Activated CD4-positive, alpha-beta T cell treated with anti-CD3 and anti-CD28 coated beads for 24 hours (primary cell): Measurements from ENCODE around the gene P2RY14.

Source experiments
- DNase-seq, 2 donors: peaks; one replicate each; pipeline ENCODE4 v3.0.0-alpha.2; 2020; ENCODE audit warnings: low read depth in 2 of 2

P2RY14 gene

GRCh38 chr3:151278230-151278629, at the start of gene P2RY14:
P2RY14 (minus strand) TSS chr3:151278542; CDS start chr3:151214316, 64,226 bp downstream.
- no peak for DNase-seq

GRCh38 chr3:151327571-151328198, 49.3 kb upstream of the P2RY14 start:
- DNase-seq, result no peak

GRCh38 chr3:151322511-151322910, 44.2 kb upstream of the P2RY14 start:
- no peak for DNase-seq

- no peak for DNase-seq
Observed at GRCh38 chr3:151321526-151321925, 43.2 kb upstream of the P2RY14 start.

DNA sequence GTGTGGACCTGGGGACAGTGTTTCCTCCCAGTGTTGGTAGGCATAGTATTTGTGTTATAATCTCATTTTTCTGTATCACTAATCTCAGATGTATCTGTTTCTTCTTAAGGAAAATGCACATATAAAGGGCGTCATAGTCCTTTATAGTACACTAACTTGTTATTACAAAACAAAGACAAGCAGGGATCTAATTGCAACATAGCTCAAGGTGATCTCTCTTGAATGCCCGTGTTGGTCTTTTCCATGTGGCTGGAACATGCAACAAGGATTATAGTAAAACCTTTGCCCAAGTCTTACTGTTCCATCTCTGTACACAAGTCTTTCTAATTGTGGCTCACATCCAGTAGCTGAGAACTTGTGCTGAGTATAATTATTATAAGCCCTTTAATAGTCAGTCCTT, 41.8 kb upstream of the P2RY14 start:
- DNase-seq, result no peak

- DNase-seq, result no peak
Observed at GRCh38 chr3:151319628-151320027, 41.3 kb upstream of the P2RY14 start.

- no peak for DNase-seq
Observed at GRCh38 chr3:151318991-151319390, 40.6 kb upstream of the P2RY14 start.

DNA sequence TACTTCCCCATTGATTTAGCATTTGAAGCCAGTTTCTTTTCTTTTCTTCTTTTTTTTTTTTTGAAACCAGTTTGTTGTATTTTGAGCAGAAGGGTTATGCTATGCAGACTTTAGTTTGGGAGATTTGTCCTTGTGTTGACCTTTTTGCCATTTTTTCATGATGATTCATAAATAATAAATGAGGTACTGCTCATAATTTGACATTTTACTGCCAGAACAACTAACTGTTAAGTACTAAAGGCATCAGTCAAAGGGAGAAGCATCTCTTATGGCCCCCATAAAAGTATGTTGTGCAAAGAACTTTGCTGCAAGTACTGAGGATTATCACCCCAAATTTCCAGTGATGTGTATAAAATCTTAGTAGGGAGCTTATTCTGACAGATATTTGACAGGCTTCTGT, 40.0 kb upstream of the P2RY14 start:
- no peak for DNase-seq

GRCh38 chr3:151316267-151316991, 38.1 kb upstream of the P2RY14 start, which contains the start of gene GPR87:
GPR87 (minus strand) TSS chr3:151316820; CDS start chr3:151300100, 16,720 bp downstream.
- DNase-seq, result peak in 1 of 2 donors; percentile 21

GRCh38 chr3:151315846-151316245, 37.5 kb upstream of the P2RY14 start:
- DNase-seq, result no peak

- DNase-seq, result no peak
Observed at GRCh38 chr3:151315136-151315535, 36.8 kb upstream of the P2RY14 start.

DNA sequence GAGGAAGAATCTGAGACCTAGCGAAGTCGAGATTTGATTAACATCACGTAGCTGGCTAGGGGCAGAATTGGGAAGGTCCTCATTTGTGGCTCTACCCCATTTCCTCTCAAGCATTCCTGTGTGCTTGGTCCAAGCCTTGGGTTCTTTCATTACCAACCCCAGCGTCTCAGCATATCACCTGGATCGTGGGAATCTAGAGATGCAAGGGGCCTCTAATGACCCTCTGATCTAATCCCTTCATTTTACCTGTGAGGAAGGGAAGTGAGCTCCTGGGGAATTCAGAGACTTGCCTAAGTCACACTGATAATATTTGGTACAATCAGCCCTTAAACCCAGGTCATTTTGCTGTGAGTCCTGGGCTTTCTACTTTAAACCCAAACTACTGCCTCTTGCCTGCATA, 36.3 kb upstream of the P2RY14 start:
- DNase-seq, result no peak

DNA sequence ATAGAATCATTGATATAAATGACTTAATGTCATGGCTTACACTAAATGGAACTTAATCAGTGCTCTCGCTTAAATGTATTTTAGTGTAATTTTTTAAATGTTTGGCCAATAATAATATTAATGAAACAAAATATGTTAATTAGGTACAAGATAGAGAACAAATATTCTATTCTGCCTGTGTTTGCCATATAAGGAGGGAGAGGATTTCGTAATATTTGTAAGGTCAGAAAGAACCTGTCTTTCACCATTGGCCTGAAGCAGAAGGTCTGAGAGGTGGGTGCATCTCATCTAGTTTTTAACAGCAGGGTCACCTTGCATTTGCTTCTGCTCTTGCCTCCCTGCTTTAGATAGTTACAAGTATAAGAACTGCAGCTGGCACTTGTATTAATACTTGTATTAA, 35.8 kb upstream of the P2RY14 start:
- no peak for DNase-seq

GRCh38 chr3:151312972-151313371, 34.6 kb upstream of the P2RY14 start:
- no peak for DNase-seq

- no peak for DNase-seq
Observed at GRCh38 chr3:151309566-151309965, 31.2 kb upstream of the P2RY14 start.

- DNase-seq, result no peak
Observed at GRCh38 chr3:151307583-151308488, 29.5 kb upstream of the P2RY14 start.

GRCh38 chr3:151307131-151307530, 28.8 kb upstream of the P2RY14 start:
- no peak for DNase-seq

- no peak for DNase-seq
Observed at GRCh38 chr3:151306168-151306810, 27.9 kb upstream of the P2RY14 start.

DNA sequence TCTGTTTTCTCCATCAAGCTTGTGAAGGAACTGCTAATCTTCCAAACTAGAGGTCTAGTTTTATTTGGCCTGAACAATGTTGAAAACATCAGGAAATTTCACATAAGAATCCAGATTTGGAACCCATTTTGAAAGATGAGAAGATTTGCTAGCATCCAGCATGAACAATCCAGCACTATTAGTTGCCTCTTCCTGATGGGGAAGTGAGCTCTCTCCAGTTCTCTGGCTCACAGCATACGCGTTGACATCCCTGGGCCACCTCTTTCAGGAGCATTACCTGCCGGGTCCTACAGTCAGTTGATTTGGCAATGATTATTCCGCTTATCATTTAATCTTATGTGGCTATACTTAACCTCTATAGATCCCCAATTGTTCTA, 27.4 kb upstream of the P2RY14 start:
- DNase-seq, result no peak

DNA sequence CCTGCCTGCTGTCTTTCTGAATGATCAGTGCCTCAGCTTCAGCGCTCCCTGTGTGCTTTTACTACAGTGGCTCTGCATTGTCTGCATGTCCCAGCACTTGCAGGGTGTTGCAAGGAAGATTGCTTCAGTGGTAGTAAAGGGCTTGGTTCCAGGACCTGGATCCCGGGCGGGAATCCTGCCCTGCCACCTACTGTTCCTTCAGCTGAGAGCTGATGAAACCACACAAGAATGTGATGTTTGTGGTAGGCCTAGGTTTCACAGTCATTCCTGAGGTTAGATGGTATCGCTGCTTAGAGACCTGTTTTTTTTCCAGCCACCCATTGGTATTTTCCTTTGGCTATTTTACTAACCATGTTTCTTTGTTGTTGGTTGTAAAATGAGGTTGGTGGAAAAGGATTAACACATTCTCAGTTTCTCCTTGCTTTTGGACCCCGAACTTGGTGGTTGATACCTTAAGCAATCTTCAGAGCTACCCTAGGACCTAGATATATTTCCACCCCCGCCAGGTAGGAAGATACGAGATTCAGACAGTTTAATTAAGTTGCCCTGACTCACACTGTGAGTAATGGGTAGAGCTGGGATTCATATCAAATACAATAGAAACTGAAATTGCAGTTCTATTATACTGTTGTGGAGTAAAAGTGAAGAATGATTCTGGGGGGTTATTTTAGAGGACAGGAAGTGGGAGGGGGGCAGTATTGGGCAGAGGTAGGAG, 26.9 kb upstream of the P2RY14 start:
- peak in 1 of 2 donors; percentile 20 for DNase-seq

- no peak for DNase-seq
Observed at GRCh38 chr3:151303751-151304150, 25.4 kb upstream of the P2RY14 start.
